GM19099 (cell line): ENCODE data around the gene STXBP6.

Source experiments
- POLR2A ChIP-seq: IDR thresholded peaks from 3 replicates; pipeline ENCODE4 v1.6.1; 2011; ENCODE audit warnings: low read depth; ENCODE audit not compliant: insufficient read length; ENCODE audit errors: extremely low read depth

STXBP6 gene

DNA sequence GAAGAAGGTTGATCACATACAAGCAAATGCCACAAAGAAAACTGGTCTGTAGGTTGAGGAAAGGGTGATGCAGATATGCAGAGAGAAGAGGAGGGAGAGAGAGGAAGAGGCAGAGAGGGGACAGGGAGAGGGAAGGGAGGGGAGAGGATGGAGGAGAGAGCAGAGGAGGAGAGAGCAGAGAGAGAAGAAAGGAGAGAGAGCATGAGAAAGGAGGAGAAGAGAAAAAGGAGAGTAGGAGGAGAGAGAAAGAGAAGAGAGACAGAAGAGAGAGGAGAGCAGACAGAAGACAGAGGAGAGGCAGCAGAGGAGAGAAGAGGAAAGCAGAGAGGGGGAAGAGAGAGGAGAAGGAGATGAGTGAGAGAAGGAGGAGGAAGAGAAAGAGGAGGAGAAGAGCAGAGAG is 59.2 kb downstream of the STXBP6 start:
- TF ChIP-seq POLR2A, result no peak

DNA sequence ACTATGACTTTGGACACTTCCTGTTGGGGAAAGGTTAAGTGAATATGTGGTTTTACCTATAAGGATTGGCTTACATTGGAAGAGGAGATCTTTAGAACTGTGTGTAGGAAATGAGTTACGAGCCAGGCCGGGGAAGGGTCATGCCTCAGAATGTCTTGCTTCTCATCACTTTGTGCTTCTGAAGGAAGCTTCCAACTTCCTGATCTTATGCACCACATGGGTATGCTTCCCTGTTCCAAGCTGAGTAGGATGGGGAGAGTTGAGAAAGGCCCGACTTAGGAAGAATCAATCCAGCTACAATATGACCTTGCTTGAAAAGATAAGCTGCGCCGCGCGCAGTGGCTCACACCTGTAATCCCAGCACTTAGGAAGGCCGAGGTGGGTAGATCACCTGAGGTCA is 59.9 kb downstream of the STXBP6 start:
- TF ChIP-seq POLR2A, result no peak

DNA sequence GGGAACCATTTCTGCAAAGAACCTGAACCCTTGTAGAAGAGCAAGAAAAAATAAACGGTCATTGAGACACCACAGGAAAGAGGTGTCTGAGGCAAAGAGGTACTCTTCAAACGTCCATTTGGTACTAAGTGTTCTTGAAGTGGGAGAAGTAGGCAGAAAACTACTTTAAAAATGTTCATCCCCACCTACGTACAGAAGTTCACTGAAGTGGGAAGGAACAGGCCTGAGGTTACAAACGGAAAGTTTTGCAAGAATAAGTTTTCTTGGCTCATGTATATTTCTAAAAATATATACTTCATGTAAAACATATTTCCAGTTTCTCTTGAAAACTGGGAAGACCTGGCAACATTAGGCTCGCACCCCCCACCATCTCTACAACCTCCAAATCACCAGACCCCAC is 61.2 kb downstream of the STXBP6 start:
- TF ChIP-seq POLR2A, result no peak

DNA sequence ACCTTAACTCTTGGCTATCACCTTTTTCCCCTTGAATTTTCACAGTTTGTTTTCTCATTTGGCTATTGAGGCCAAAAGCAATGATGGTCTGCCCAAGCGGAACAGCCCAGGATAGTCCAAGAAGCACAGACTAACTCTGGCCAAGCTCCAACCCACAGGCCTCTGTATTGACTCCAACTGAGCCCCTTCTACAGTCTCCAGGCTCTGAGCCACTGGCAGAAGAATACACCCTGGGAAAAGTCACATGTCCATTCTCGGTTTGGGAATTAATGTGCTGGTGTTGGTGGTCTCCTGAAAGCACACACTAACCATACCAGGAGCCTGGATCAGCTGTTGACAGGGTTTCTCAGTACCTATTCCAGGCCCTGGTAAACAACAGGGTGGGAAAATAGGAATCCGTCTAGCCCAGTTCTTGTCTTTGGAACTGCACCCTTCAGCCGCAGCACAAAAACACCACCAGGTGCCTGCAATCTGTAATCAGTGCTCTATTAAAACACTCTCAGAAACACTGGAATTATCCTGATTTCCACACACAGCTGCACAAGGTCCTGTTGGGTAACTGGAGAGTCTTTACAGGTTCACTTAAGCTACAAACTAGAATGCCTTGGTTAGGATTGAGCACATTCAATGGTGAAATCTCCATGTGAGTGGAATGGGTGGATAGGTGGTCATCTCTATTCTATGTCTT is 63.6 kb downstream of the STXBP6 start:
- no peak for TF ChIP-seq POLR2A

DNA sequence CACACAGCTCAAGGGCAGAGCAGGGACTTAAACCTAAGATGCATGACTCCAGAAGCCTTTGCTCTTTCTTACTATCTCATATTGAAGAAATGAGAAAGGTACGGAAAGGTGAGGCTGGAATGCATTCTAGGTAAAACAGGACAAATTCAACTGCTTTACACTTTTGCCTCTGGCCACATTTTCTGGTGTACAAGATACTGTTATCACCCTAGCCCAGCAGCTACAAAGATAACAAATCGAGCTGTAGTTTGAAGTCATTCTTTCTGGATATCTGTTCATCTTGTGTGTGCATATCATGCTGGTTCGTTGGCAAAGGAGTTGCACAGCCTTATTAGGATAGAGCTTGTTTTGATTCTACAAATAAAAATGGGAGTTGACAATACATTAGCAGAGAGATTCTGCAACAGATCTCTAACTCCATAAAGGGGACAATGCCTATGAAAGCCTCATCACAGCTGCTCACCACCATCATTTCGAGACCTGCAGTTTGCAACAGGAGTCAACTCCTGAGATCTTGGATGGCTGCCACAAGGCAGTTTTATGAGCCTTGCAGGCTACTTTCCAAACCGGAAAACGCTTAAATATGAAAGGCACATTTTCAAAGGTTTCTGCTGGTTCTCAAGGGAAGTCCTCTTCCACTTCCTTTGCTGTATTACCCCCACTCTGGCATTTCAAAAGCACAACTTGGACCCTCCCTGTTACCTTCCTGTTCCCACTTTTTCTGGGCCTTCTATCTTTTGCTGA is 64.9 kb downstream of the STXBP6 start:
- no peak for TF ChIP-seq POLR2A

DNA sequence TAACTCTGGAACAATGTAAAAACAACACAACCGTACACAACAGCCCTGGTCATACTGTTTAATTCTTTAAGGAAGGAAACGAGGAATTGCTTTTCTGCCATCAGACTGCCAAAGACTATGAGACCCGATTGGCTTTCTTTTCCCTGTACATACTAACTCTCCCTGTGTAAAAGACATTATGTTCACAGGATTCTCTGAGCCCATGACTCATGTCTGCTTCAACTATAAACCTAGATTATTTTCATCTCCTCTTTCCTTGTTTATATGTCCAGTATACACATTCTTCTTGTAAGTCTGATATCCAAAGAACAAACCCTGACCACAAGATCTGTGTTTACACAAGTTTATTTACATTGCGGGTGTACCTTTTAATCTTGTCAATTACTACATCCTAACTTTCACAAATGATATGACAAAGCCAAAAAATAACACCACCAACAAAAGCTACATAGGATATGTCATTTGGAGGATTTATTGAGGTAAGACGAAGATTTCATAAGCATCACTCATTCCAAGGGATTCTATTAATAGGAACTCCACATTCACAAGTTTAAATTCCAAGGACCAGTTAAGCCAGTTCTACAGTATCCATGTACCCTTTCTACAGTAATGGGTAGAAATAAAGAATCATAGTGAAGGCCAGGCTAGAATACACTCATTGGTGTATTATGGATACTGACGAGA is 67.3 kb downstream of the STXBP6 start:
- no peak for TF ChIP-seq POLR2A

DNA sequence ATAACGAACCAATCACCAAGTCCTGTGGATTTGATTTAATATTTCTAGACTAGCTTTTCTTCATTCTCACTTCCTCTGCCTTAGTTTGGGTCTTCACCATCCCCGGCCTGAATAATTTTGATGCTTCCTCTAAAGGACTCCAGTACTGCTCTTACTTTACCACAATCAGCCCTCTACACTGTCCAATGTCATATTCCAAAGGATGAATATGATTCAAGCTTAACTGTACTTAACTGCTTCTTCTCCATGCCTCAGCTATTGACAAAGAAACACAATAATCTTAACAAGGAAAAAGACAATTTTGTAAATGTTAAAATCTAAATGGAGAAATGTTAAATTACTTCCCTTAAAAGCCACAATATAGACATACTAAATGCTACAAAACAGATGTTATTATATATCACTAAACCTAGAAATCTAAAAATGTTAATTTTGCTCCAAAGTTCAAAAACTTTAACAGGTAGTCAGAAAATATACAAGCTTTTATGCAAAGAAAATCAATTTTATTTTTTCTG is 70.2 kb downstream of the STXBP6 start:
- no peak for TF ChIP-seq POLR2A

DNA sequence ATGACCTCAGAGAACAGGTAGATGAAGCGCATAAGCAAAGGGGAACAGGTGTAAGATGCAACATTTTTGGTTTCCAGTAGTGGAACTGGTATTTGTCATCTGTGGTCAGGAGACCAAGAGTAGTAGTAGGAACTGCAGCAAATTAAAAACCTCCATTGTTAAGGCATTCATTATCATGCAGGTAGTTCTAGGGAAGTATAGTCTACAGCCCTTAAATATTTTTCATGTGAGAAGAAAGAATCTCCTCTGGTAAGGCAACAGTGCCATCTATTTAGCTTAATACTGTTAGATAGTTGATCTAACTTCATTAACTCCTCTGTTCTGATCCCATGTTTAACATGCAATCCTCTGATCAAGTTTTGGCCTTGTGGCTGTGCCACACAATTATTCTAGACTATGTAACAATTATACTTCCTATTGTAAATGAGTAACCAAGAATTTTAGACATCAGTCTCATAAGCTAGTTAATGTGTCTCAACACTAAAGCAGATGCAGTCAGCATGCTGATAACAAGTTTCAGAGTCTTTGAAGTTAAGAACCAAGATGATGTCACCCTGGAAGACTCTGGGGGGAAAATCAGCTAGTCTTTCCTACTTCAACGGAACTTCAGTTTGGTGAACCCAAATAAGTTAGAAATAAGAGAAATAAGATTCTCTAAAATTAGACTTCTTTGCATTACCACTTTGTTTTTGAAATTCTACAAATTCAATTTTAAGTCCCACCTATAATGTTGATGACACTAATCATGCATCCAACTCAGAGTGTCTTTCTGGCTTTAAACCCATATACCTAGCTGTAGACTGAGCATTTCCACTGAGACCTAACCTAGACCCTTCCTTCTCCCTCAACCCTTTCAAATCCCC is 70.9 kb downstream of the STXBP6 start:
- no peak for TF ChIP-seq POLR2A

DNA sequence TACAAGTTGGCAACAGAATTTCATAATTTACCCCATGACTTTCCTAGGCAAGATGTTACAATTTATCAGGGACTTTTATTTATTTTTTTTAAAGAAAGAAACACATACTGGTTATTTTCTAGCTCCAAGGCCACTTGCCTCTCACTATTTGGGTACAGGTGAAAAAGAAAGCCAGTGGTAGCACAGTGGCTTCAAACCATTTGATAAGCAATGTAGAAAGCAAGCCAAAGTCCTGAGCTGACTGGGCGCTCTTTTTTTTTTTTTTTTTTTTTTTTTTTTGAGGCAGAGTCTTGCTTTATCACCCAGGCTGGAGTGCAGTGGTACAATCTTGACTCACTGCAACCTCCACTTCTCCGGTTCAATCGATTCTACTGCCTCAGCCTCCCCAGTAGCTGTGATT is 73.3 kb downstream of the STXBP6 start:
- TF ChIP-seq POLR2A, result no peak

DNA sequence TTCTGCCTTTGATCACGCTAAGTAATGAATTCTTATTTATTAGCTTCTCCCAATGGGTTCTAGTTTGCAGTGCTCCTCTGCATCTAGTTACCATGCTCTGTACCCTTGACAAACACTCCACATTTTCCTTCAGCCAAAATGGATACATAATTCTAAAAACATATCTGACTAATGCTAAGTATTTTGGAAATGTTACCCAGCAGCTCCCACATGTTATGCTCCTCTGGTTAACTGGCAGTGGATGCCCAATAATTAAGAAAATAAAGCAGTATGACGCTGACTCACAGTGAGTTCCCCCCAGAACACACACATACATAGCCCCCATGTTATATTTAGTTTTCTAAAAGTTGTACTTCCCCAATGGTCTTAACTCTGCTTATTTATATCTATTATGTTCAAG is 74.6 kb downstream of the STXBP6 start:
- no peak for TF ChIP-seq POLR2A

DNA sequence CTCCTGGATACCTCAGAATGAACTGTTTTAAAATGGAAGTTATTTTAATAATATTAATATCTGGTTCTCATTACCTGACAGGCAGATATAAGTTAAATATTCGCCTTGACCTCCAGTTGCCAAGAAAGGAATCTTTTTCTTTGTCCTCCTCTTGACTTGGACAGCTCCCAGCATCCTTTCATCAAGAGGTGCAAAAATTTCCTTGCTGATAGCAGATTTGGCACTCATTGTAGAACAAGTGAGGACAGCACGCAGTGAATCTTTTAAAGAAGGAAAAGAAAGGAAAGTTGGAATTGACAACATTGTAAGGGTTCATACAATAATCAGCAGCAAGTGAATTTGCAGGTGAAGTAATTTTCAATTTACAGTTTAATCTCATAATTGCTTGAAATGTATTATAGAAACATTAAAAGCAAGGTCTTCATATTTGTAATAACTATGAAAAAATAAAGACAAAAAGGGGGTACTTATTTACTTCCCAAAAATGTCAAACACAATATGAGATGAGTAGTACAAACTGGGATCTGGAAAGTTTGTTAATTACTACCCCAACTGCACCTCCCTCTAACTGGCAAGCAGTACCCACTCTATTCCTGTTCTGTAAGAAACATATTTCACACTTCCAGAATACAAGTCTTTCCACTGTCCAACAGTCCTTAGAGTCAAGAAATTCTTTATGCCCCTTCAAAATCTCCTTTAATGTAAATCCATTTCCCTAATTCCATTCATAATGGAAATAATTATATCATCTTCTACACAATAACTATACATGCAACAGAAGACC is 75.2 kb downstream of the STXBP6 start:
- TF ChIP-seq POLR2A, result no peak

DNA sequence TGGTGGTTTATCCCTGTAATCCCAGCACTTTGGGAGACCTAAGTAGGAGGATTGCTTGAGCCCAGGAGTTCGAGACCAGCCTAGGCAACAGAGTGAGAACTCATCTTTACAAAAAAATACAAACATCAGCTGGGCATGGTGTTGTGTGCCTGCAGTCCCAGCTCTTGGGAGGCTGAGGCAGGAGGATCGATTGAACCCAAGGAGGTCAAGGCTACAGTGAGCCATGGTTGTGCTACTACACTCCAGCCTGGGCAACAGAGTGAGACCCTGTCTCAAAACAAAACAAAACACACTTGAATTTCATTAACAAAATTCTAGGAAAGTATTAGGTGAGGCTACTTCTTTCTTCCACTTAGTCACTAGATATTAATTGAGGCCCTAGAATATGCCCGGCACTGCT is 77.1 kb downstream of the STXBP6 start:
- TF ChIP-seq POLR2A, result no peak

DNA sequence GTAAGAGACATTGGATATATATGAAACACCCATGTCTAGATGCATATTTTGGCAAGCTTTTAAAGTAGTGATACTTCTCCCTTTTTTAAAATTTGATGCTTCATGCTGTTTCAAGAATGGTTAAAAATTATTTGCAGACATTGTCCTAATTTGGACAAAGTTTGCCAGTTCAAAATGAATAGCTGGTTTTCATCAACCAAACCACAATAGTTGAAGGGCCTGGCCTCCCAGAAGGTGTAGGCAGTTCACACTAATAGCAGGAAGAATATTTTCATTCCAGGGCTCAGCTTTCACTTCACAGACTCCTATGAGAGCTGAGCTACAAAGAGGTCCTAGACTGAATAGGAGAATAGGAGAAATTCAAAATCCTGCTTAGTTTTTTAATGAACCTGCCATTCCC is 78.7 kb downstream of the STXBP6 start:
- no peak for TF ChIP-seq POLR2A

DNA sequence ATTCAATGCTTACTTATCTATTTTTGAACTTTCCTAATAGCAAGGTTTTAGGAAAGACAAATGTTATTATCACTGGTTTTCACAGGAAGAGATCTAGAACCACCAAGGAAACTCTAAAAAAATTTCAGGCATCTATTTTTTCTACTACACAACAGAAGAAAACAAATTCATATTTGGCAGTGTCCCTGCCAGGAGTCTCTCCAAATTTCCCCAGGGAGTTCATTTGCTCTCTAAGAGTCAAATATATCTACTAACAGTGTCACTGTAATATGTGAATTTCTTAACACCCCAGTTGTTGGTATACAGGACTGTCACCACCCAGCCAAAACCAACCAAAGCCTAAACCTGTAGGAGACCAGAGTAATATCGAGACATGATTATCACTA is 83.4 kb downstream of the STXBP6 start:
- TF ChIP-seq POLR2A, result no peak
